Muscle layer of colon (tissue), 2 donors: Measurements from ENCODE around the gene TRIM14.
"Not testable (repeated sequence)": the region's sequence is repeated elsewhere in the genome, so short reads cannot be mapped to it uniquely, and the experiment has no call there.

Experiments used
- H3K27ac ChIP-seq: one replicate; pipeline ENCODE4 v1.7.0; 2013; ENCODE audit warnings: low read depth, mild to moderate bottlenecking, low read length, moderate library complexity
- H3K27me3 ChIP-seq, 2 donors: one replicate each; pipeline ENCODE4 v1.7.0; 2013; ENCODE audit warnings: low read length in 2 of 2, mild to moderate bottlenecking in 2 of 2; ENCODE audit not compliant: insufficient read depth in 2 of 2, control insufficient read depth in 1 of 2
- H3K36me3 ChIP-seq: one replicate; pipeline ENCODE4 v1.7.0; 2013; ENCODE audit warnings: mild to moderate bottlenecking, low read length; ENCODE audit not compliant: insufficient read depth
- H3K4me1 ChIP-seq: one replicate; pipeline ENCODE4 v1.7.0; 2013; ENCODE audit warnings: mild to moderate bottlenecking, low read length; ENCODE audit not compliant: insufficient read depth
- H3K4me3 ChIP-seq, 2 donors: one replicate each; pipeline ENCODE4 v1.7.0; 2013; ENCODE audit warnings: low read length in 2 of 2, low read depth in 1 of 2, mild to moderate bottlenecking in 1 of 2, moderate library complexity in 1 of 2
- H3K9ac ChIP-seq: one replicate; pipeline ENCODE4 v1.7.0; 2013; ENCODE audit warnings: low read length
- H3K9me3 ChIP-seq: one replicate; pipeline ENCODE4 v1.7.0; 2013; ENCODE audit warnings: mild to moderate bottlenecking, low read length
- donor health status: abdominal sarcoma.
- donor health status: Adenocarcinoma of cecum.

The TRIM14 gene

GRCh38 chr9:98078895-98079294 is 40.1 kb downstream of the TRIM14 start:
- no peak overlapping the region for H3K27ac ChIP-seq
- H3K9me3 ChIP-seq = no peaks in the 10 kb centered on the region
- H3K4me1 ChIP-seq = peaks cover 7% of the 10 kb centered on the region
- H3K36me3 ChIP-seq = peaks cover 31% of the 10 kb centered on the region
- H3K4me3 ChIP-seq = no peak overlapping the region
- H3K27me3 ChIP-seq = no peaks in the 10 kb centered on the region
- no peak overlapping the region for H3K9ac ChIP-seq

- H3K27ac ChIP-seq, H3K4me1 ChIP-seq, H3K9ac ChIP-seq, H3K9me3 ChIP-seq, H3K27me3 ChIP-seq, H3K4me3 ChIP-seq: not testable (repeated sequence)
- peaks cover 17% of the 10 kb centered on the region for H3K36me3 ChIP-seq
Observed at GRCh38 chr9:98076514-98076890, 42.5 kb downstream of the TRIM14 start.

DNA sequence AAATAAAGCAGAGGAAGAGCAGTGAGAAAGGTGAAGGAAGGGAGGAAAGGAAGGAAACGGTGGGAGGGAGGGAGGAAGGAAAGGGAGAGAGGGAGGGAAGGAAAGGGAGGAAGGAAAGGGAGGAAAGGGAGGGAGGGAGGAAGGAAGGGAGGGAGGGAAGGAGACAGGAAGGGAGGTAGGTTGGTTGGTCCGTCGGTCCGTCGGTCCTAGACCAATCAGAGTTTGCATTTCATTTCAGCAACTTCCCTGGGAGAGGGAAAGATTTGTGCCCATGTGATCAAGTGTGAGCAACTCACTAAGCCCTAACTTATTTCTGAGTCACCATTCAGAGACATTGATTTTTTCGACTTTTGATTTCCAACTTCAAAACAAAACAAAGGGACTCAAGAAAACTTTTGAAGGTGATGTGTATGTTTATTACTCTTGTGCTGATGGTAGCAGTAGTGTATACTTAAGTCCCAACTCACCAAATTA is 43.7 kb downstream of the TRIM14 start:
- H3K9me3 ChIP-seq = no peaks in the 10 kb centered on the region
- H3K36me3 ChIP-seq = peaks cover 9% of the 10 kb centered on the region
- no peak overlapping the region for H3K27ac ChIP-seq
- no peak overlapping the region for H3K9ac ChIP-seq
- H3K4me1 ChIP-seq = peaks cover 7% of the 10 kb centered on the region
- no peaks in the 10 kb centered on the region for H3K27me3 ChIP-seq
- no peak overlapping the region for H3K4me3 ChIP-seq

DNA sequence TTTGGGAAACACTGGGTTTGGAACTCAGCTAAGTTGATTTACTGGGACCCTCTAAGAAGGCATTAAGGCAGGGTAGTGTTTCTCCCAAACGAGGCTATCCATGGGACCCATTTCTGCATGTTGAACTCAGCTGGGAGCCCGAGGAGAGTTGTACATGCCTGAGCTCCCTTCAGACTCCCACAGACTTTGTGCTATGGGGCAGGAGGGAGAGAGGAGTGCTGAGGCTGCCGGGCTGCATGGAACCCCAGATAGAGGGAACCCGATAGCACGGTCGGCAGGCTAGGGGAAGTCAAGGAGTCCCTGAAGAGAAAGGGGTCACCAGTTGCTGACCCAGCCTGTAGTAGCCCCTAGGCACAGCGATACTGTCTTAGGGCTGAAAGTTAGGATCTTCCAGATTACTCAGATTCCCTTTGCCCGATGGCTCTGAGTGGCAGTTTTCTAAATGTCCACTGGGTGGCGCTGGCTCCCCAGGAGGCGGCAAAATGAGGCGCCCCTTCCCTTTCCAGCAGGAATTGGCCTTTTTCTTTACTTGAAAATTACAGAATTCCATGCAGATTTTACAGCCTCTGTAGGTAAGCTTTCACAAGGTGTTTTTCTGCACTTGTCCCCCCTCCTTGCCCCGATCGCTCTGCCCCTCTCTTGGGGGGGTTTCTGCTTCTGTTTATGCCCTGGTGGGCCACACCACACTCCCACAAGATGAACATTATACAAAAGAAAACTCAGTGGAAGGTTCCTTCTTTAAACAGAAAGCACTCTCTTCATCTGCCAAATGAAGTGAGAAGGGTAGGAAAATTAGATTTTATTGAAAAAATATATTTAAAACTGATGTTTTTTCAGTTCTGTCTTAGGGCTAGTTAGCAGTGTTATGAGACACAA is 44.7 kb downstream of the TRIM14 start:
- peaks cover 9% of the 10 kb centered on the region for H3K36me3 ChIP-seq
- peaks cover 7% of the 10 kb centered on the region for H3K4me1 ChIP-seq
- no peaks in the 10 kb centered on the region for H3K27me3 ChIP-seq
- no peaks in the 10 kb centered on the region for H3K9me3 ChIP-seq
- no peak overlapping the region for H3K27ac ChIP-seq
- H3K9ac ChIP-seq = no peak overlapping the region
- H3K4me3 ChIP-seq = no peak overlapping the region

DNA sequence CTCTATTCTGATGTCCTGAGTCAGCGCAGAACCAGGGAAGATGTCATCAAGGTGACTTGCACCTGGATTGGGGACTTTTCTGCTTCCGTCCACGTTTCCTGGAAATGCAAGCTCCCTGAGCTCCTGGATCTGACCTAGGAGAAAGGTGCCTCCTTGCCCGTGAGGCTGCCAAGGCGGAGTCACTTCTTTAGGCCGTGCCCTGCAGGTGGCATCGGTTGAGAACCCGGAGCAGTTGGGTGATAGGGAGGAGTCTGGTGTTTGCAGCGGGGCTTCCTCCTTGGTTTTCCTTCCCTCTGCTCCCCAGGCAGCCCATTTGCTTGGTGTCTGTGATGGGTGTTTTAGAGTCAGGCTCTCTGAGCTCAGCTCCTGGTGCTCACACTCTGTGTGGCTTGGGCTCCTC is 47.3 kb downstream of the TRIM14 start:
- Histone ChIP-seq H3K36me3 (no peaks in the 10 kb centered on the region), H3K9me3 (no peaks in the 10 kb centered on the region), H3K4me3 (no peak overlapping the region), H3K27ac (no peak overlapping the region), H3K27me3 (no peaks in the 10 kb centered on the region), H3K4me1 (peaks cover 7% of the 10 kb centered on the region), H3K9ac (no peak overlapping the region)

GRCh38 chr9:98070704-98071103 is 48.3 kb downstream of the TRIM14 start:
- no peak overlapping the region for H3K4me3 ChIP-seq
- H3K4me1 ChIP-seq = peaks cover 7% of the 10 kb centered on the region
- H3K9me3 ChIP-seq = no peaks in the 10 kb centered on the region
- no peak overlapping the region for H3K9ac ChIP-seq
- H3K36me3 ChIP-seq = no peaks in the 10 kb centered on the region
- no peaks in the 10 kb centered on the region for H3K27me3 ChIP-seq
- no peak overlapping the region for H3K27ac ChIP-seq

GRCh38 chr9:98069551-98069950 is 49.5 kb downstream of the TRIM14 start:
- no peak overlapping the region for H3K27ac ChIP-seq
- peaks cover 6% of the 10 kb centered on the region for H3K4me1 ChIP-seq
- peaks cover 1% of the 10 kb centered on the region for H3K36me3 ChIP-seq
- no peaks in the 10 kb centered on the region for H3K9me3 ChIP-seq
- no peak overlapping the region for H3K4me3 ChIP-seq
- H3K27me3 ChIP-seq = no peaks in the 10 kb centered on the region
- no peak overlapping the region for H3K9ac ChIP-seq

DNA sequence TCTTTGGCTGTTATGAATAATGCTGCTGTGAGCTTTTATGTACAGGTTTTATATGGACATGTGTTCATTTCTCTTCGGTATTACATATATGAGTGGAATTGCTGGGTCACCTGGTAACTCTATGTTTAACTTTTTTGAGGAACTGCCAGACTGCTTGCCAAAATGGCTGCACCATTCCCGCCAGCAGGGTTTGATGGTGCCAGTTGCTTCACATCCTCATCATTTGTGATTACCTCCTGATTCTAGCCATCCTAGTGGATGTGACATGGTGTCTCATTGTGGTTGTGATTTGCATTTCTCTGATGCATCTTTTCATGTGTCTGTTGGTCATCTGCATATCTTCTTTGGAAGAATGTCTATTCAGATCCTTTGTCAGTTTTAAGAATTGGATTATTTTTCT is 51.8 kb downstream of the TRIM14 start:
- no peaks in the 10 kb centered on the region for H3K4me1 ChIP-seq
- peaks cover 15% of the 10 kb centered on the region for H3K36me3 ChIP-seq
- H3K4me3 ChIP-seq = no peak overlapping the region
- no peaks in the 10 kb centered on the region for H3K9me3 ChIP-seq
- no peak overlapping the region for H3K27ac ChIP-seq
- no peak overlapping the region for H3K9ac ChIP-seq
- H3K27me3 ChIP-seq = no peaks in the 10 kb centered on the region

GRCh38 chr9:98066235-98066634 is 52.8 kb downstream of the TRIM14 start:
- Histone ChIP-seq H3K36me3 (peaks cover 15% of the 10 kb centered on the region), H3K4me3 (no peak overlapping the region), H3K9me3 (no peaks in the 10 kb centered on the region), H3K27ac (no peak overlapping the region), H3K9ac (no peak overlapping the region), H3K27me3 (no peaks in the 10 kb centered on the region), H3K4me1 (no peaks in the 10 kb centered on the region)

- H3K9ac ChIP-seq = no peak overlapping the region
- peaks cover 21% of the 10 kb centered on the region for H3K36me3 ChIP-seq
- H3K4me3 ChIP-seq = no peak overlapping the region
- no peaks in the 10 kb centered on the region for H3K4me1 ChIP-seq
- no peaks in the 10 kb centered on the region for H3K27me3 ChIP-seq
- no peaks in the 10 kb centered on the region for H3K9me3 ChIP-seq
- no peak overlapping the region for H3K27ac ChIP-seq
Observed at GRCh38 chr9:98064623-98065392, 54.2 kb downstream of the TRIM14 start.

GRCh38 chr9:98062161-98062560 is 56.9 kb downstream of the TRIM14 start:
- Histone ChIP-seq H3K27ac (no peak overlapping the region), H3K4me3 (no peak overlapping the region), H3K4me1 (peaks cover 4% of the 10 kb centered on the region), H3K36me3 (peaks cover 21% of the 10 kb centered on the region), H3K9me3 (no peaks in the 10 kb centered on the region), H3K27me3 (no peaks in the 10 kb centered on the region), H3K9ac (no peak overlapping the region)
